ENCODE data around the gene ARHGAP15.

GRCh38 chr2:143732871-143733270 lies 603.7 kb downstream of the ARHGAP15 start:
- TF ChIP-seq EZH2 (IDR thresholded peaks at IDR 0.05), result no peak
- no peak for TF ChIP-seq CTCF (IDR thresholded peaks at IDR 0.05 in 2 of 3, conservative IDR thresholded peaks at IDR 0.05 in 1 of 3; ENCODE audit: borderline replicate concordance in 1 of 3, insufficient read depth in 1 of 3, low read depth in 2 of 3, low read length in 2 of 3)
- no peak for TF ChIP-seq POLR2AphosphoS5 (IDR thresholded peaks at IDR 0.05; ENCODE audit: low read depth, low read length)
- no peak for TF ChIP-seq ZNF274 (IDR thresholded peaks at IDR 0.05; ENCODE audit: low read depth, low read length)
- no peak for TF ChIP-seq ZFX (IDR thresholded peaks at IDR 0.05)
- no peak for TF ChIP-seq MAX (IDR thresholded peaks at IDR 0.05)
- TF ChIP-seq POLR2A (IDR thresholded peaks at IDR 0.05; ENCODE audit: borderline replicate concordance, extremely low read depth, insufficient read depth, insufficient read length), result no peak
- TF ChIP-seq YY1 (IDR thresholded peaks at IDR 0.05; ENCODE audit: extremely low read depth, insufficient replicate concordance, low read depth, low read length), result no peak
- TF ChIP-seq CEBPB (IDR thresholded peaks at IDR 0.05; ENCODE audit: low read depth), result no peak
- no peak for TF ChIP-seq SP1 (IDR thresholded peaks at IDR 0.05; ENCODE audit: low read depth)
- TF ChIP-seq SIN3A (IDR thresholded peaks at IDR 0.05; ENCODE audit: low read depth), result no peak
- TF ChIP-seq REST (IDR thresholded peaks at IDR 0.05; ENCODE audit: low read depth), result no peak
- no peak for TF ChIP-seq EZH2phosphoT487 (IDR thresholded peaks at IDR 0.05; ENCODE audit: borderline replicate concordance)
